Smooth muscle cell of the brain vasculature (primary cell): ENCODE results near the gene CDK2AP2.
A peak's percentile ranks its signal among the peaks of the same experiment; 100 is the strongest.
"Not testable (repeated sequence)": the region's sequence is repeated elsewhere in the genome, so short reads cannot be mapped to it uniquely, and the experiment has no call there.

Experiments used
- DNase-seq: peaks from one replicate; pipeline ENCODE4 v3.0.0-alpha.2; 2012; ENCODE audit warnings: low read depth, low spot score

The CDK2AP2 gene

DNA sequence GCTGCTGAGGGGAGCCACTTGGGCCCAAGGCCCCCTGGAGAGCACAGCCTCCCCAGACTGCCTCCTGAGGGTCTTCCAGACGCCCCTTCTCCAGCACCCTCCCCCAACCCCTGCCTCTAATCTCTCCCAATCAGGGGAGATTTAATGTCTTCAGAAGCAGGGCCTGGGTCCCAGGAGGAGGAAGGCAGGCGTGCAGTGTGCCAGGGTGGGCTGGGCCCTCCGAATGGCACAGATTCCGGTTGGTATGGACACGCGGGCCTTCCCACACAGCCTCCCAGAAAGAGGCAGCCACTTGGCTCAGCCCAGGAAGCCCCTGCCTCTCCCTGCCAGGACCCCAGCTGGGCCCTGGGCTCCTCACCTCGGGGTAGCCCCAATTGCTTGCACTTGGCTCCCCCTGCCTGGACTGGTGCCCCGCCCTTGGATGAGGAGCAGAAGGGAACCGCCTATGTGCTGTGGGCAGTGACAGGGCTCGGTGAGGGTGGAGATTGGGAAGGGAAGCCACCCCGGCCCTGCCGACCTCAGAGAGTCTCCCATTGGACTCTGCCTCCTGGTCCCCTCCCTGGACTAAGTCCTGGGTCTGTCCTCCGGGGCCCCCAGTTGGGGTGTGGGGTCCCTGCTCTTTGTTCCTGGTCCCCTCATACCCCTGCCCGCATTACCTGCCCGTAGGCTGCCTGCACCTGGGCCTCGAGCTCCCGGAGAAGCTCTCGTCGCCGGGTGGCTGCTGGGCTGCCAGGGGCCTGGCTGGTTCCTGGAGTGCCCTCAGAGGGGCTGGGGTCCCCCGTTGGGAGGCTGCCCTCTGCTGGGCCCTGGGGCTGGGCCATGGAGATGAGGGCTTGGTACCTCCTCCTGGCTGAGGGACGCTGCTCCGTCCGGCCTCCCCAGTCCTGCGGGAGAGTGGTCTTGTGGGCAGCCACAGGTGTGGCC, 15.9 kb upstream of the CDK2AP2 start:
- DNase-seq, result no peak

DNA sequence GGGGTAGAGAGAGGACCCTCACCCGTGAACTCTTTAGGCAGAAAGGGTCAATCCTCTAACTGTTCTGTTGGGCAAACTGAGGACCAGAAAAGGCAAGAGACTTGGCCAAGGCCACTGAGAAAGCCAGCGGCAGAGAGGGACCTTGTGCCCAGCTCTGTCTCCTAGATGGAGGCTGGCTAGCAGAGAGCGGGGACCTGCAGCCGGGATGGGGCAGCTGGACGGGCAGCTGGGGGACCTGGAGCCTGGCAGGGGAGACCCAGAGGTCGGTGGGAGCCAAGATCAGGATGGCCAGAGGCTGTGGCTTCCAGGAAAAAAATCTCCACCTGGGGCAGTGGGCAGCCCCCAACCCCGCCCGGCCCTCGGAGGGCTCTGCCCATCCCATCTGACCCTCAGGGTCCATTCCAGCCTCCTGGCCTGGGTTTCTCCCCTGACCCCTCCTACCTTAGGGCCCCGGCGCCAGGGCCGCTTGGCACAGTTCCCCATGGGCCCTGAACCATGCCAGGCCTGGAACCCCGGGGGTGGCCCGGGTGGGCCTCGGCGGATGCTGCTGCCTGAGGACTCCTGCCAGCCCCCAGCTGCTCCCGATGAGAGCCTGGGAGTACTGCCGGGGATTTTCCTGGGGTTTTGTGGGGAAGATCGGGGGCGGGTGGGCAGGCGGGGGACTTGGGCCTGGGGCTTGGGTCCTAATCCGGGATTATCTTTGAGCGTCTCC, 15.0 kb upstream of the CDK2AP2 start, which contains the start of gene CABP2:
TSS of gene CABP2 (minus strand) at position 603 of the 712 bp plus-strand sequence. CDS start at position 483, 120 bp downstream.
- no peak for DNase-seq

DNA sequence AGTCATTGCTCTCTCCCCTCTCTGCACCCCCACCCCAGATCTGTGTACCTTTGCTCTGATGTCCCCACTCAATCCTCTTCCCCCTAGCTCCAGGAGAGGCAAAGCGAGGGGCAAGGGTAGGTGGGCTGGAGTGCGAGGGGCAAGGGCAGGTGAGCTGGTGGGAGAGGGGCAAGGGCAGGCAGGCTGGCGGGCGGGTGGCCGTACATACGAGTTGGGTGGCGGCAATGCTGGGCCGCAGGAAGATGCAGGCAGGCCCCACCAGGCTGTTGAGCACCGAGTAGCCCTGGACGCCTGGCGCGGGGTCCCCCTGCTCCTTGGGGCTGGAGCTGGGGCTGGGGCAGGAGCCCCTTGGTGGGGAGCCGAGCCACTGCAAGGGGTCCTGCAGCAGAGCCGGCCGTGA, 14.4 kb upstream of the CDK2AP2 start:
- no peak for DNase-seq

DNA sequence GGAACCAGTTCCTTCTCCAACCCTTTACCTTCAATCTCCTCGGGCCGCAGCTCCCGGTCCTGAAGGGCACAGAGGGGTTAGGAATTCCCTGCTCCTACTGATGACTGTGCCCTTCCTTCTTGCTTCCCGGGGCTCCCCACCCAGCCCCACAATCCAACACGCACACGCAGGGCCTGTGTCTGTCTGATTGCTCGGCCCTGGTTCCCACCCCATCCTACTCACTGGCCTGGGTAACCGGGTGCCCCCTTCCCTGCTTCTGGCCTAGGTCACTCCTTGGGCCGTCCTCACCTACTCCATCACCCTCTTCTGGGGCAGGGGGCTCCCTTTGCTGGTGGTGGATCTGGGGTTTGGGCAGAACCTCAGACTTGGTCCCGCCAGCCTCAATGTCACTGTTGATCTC, 14.0 kb upstream of the CDK2AP2 start:
- no peak for DNase-seq

DNA sequence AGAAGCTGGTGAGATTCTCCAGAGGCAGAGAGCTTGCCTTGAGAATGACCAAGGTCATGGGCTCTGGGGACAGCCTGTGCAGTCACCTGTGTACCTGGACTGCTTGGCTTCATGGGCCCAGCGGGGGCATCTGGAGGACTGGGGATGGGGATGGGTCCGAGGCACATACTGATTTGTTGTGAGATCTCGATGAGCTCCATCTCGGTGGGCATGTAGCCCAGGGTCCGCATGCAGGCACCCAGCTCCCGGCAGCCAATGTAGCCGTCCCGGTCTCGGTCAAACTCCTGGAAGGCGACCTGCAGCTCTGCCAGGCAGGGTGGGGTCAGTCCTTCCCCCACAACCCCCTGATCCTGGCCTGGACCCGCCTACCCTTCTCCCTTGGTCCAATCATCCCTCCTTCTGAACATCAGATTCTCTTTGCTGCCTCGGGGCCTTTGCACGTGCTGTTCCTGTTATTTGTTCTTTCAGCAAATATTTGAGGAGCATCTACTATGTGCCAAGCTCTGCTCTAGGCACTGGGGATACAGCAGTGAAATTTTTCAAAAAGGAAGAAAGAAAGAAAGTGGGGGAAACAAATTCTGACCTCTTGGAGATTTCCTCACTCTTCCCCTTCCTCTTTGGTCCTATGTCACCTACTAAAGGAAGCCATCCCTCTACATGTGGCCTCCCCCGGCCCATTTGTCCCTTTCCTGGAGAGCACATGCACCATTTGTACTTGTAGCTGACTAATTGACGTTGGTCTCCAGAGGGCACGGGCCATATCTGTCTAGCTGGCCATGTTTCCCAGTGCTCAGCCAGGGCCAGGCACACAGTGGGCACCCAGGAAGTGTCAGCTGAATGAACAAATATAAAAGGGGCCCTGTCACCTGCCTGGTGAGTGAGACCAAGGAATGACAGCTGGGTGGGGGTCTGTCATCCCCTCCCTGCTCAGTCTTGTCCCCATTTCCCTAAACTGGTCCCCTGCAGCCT, 13.2 kb upstream of the CDK2AP2 start:
- no peak for DNase-seq

DNA sequence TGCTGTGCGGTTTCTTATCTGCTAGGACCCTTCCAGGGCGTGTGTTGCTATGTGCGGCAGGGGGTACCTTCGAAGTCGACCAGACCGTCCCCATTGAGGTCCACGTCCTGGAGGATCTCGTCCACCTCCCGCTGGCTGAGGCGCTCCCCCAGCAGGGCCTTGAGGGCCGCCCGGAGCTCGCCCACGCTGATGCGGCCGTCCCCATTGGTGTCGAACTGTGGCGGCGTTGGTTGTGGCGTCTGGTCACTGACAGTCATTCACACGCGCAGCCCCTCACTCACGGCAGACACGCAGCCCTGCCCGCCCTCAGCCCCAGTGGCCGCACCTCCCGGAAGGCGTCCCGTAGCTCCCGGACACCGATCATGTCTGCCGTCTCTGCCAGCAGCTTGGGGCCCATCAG, 11.8 kb upstream of the CDK2AP2 start:
- DNase-seq, result no peak

DNA sequence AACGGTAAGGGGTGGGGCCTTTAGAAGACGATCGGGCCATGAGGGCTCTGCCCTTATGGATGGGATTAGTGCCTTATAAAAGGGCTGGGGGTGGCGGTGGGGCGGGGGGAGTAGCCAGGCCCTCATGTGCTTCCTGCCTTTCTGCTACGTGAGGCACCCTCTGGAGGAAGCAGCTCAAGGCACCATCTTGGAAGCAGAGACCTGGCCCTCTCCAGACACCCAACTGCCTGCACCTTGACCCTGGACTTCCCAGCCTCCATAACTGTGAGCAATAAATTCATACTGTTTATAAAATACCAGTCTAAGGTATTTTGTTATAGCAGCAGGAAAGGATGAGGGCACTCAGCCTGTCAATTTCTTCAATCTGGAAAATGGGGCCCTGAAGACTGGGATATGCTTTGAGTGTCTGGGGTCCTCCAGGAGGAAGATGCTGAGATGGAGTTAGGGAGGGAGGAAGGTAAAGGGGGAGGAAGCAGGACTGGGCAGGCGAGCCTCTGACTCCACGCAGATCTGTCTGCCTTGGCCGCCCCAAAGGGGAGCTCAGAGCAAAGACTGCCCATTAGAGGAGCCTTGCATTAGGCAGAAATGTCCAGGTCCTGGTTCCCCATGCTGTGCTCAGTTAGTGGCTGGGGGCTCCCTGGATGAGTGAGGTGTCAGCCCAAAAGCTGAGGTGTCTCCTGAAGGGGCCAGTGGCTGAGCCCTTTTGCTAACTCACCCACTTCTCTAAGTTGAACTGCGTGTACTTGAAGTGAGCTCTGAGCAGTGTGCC, 10.0 kb upstream of the CDK2AP2 start:
- no peak for DNase-seq

DNA sequence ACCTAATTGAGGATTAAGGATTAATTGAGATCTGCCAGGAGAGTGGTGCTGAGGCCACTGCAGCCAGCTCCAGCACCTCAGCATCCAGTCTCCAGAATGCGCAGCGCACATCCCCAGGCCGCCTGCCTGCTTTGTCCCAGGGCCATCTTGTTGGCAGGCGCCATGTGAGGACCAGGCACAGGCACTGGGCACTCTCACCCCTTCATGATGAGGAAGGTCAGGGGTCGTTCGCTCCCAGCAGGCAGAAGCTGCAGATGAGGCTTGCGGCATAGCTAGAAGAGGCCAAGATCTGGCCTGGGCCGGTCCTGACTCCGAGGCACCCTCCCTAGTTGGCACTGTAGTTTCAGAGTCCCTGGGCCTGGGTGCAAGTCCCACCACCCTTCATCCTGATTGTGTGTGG, 8.8 kb upstream of the CDK2AP2 start:
- no peak for DNase-seq

DNA sequence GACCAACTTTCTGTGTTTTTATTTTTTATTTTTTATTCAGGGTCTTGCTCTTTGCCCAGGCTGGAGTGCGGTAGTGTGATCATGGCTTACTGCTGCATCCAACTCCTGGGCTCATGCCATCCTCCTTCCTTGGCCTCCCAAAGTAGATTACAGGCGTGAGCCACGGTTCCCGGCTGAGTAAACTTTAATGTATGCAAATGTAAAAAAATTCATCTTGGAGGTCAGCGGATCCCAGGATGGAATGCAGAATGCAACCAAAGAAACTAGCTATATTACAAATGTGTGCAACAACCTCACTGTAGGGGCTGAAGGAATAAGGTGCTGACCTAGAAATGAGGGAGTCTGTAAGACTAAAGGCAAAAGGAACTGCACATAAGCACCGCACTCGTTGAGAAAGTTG, 6.2 kb upstream of the CDK2AP2 start:
- DNase-seq, result no peak

DNA sequence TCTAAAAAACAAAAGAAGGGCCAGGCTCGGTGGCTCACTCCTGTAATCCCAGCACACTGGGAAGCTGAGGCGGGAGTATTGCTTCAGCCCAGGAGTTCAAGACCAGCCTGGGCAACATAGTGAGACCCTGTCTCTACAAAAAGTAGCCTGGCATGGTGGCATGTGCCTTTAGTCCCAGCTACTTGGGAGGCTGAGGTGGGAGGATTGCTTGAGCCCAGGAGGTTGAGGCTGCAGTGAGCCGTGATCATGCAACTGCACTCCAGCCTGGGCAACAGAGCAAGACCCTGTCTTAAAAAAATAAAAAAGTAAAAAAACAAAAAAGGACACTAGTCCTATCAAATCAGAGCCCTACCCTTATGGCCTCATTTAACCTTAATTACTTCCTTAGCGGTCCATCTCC, 3.6 kb upstream of the CDK2AP2 start:
- DNase-seq, result not testable (repeated sequence)

DNA sequence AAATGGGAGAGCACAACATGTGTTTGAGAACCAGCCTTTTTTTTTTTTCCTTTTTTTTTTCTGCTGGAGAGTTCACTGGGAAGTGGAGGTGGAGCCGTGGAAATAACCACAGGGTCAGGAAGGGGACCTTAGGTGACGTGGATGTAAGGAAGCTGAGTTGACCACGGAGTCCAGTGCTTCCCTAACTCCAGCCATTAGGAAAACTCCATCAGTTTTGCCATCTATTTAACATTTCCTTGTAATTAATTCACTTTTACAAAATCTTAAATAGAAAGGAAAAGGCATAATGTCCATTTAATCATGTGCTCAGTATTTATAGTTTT, 2.0 kb upstream of the CDK2AP2 start:
- no peak for DNase-seq

DNA sequence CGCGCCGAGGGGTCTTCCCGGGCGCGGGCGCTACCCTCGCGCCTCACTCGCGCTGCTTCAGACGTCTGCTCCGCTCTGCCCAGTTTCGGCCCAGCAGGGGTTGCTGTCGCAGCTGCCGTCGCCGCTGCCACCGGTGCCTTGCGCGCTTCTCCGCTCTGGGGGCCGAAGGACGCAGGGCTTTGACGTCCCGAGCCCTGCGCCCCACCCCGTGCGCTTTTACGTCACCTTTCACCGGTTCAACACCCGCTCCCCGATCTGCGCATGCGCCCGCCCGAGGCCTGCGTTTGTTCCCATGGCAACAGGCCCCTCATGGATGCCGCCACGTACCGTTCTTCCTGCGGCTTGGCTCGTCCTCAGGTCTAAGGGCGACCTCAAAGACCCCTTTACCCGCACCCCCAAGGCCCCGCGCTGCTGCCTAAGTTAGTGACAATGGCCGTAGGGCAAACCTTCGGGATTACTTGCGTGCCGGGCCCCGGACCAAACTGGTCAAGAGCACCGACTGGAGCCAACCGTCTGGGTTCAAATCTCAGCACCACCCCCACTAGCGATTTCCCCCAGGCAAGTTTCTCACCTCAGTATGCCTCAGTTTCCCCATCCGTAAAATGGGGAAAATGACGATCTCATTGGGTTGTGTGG, 642 bp upstream of the CDK2AP2 start:
- peak; percentile 88 for DNase-seq

DNA sequence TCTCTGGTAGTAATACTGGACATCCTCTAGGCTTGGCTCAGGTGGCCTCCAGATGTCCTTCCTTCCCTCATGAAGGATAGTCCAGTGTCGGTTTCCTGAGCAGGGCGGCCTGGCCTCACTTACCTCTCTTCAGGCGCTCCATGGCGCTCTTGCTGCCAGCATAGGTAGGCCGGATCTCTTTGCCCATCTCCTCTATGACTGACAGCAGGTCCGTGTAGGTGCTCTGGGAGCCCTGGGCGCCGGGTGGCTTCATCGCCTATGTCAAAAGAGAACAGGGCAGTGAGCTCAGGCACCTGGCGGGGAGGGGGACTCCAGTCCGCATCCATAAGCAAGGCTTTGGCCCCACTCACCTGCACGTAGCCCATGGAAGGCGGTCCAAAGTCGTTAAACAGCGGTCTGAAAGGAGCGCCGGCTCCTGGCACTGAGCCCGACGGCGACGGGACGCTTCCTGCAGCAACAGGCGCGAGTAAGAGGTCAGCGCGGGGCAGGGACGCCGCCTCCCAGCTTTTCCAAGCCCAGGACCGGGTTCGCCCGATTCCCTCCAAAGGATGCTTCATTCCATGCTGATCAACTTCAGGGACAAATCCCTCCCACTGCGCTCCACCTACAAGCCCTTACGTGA, 609 bp downstream of the CDK2AP2 start:
- no peak for DNase-seq

DNA sequence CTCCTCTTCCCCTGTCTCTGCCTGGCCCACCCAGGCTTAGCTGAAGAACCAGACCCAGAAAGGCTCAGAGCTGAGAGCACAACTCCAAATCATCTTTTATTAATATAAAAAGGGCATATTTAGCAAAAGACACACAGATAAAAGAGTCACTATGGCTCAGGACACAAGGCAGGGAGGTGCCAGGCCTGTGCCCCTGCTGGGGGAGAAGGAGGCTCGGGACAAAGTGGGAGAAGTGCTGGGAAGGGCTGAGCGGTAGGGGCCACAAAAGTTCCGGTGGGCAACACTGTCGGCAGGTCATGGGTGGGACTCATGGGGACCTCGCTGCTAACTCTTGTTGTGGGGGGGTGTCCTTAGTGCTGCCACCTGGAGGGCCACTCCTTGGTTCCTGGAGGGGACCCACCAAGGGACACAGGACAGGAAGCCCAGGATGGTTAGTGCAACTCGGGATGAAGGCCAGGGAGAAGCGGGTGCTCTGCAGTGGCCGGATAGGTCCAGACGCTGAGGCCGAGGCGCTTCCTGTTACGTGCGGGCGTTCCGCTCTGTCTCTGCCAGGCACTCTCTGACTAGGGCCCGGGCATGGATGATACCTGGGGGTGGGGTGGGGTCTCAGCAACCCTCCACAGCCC, 1.4 kb downstream of the CDK2AP2 start:
- no peak for DNase-seq

DNA sequence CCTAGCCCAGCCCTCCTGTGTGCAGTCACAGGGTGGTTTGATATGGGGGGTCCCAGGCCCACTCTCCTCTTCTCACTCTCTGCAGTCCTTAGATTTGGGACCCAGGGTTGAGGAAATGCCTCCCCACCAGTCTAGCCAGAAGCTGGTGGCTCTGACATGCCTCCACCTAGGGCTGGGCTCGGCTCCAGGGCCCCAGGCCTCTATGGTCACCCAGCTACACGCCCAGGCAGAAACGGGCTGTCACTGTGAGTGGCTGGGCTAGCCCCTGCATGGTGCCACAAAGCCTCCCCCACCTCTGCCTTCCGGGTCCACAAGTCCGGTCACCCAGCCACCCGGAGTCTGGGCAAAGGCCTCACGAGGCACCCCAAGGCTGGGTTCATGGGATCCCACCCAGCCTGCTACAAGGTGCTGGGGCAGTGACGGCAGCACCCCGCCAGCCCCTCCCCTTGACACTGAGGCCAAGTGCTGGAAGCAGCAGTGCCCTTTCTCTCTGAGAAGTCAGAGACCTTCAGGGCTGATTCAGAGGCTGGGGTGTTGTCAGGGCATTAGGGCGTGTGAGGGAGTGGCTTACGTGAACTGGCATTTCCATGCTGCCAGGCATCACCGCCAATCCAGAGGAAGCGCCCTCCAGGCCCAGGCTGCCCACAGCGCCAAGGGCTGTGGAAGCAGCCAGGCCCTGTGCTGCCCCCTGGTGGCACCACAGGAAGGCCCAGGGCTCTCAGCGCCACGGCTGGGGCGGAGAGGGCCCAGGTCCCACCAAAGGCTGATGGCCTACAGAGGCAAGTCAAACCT, 2.2 kb downstream of the CDK2AP2 start:
- peak; percentile 57 for DNase-seq

DNA sequence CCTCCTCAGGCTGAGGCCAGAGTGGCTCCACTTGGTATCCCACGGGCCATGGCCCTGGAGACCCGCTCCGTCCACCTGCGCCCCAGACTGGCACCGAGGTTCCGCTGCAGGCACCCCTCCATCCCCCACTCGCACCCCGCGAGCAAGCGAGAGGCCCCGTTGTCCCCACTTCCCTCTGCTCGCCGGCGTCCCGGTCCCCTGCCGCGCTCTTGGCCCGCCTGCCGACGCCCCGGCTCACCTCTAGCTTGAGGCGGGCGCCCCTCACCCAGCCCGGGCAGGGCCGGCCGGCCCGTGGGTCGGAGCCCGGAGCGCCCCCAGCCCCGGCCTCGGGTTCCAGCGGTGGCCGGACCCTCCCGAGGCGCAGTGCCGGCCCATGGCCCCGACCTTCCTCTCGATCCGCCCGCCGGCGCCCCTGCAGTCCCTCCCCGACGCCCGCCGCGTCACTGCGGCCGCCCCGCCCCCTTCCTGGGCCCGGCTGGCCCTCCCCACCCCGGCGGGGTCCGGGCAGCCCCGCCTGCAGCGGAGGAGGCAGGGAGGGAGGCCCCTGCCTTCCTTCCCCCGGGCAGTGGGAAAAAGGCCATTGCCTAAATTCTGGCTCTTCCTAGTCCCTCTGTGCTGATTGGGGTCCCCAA, 2.9 kb downstream of the CDK2AP2 start, which contains the start of gene PITPNM1:
TSS of gene PITPNM1 (minus strand) at position 414 of the 632 bp plus-strand sequence. CDS start 1,183 bp downstream, outside the sequence.
- DNase-seq, result no peak

DNA sequence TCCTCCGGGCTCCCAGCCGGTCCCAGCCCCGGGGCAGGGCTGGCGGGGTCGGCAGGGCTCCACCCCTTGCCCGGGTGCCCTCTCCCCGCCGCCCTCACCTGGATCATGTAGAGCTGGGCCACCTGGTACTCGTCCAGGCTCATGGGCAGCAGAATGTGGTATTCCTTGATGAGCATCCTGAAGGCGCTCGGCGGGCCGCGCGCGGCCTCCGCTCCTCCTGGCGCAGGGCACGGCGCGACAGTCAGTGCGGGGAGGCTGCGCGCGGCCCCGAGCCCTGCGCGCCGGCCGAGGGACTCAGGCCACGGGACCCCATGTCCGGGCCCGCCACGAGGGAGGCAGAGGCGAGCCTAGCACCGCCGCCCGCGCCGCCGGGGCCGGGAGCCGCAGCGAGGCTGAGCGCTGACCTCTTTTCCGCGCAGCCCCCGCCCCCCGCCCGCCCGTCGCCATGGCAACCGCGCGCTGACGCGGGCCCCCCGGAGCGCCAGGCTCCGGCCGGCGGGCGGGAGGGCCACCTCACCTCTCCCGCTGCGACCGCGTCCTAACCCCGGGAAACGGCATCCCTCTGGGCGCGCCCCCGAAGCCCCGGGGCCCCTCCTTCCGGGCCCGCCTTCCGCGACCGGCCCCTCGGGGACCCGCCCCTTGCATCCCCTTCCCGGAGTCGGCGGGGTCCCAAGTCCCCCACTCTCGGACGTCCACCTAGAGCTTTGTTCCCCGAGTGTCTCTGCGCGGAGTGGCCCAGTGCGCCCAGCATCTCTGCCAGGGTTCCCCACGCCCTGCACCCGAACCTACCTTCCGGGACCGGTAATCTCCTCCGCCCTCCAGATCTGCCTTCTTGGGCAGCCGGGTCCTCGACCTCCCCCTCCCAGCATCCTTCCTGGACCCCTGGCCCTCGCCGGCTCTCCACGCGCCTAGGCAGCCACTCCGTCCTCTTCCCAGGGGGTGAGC, 3.7 kb downstream of the CDK2AP2 start:
- no peak for DNase-seq
